HG03060 (cell line): Measurements from ENCODE around the gene SIRPA.
"Not testable (repeated sequence)": the region's sequence is repeated elsewhere in the genome, so short reads cannot be mapped to it uniquely, and the experiment has no call there.

ENCODE experiments used
- ATAC-seq: cut with Tn5 transposase; IDR thresholded peaks from one replicate; pipeline ENCODE4 v1.9.1; 2021; ENCODE audit warnings: low read depth, moderate number of reproducible peaks; ENCODE audit not compliant: unreplicated experiment

Gene SIRPA

GRCh38 chr20:1904135-1904534 lies 8.9 kb downstream of the SIRPA start:
- ATAC-seq: no peak

GRCh38 chr20:1905009-1905408 lies 9.8 kb downstream of the SIRPA start:
- no peak for ATAC-seq

- ATAC-seq: no peak
Observed at GRCh38 chr20:1905693-1906092, 10.5 kb downstream of the SIRPA start.

- no peak for ATAC-seq
Observed at GRCh38 chr20:1906361-1907051, 11.3 kb downstream of the SIRPA start.

- no peak for ATAC-seq
Observed at GRCh38 chr20:1907586-1907985, 12.4 kb downstream of the SIRPA start.

- no peak for ATAC-seq
Observed at GRCh38 chr20:1908191-1908590, 13.0 kb downstream of the SIRPA start.

- no peak for ATAC-seq
Observed at GRCh38 chr20:1909097-1909496, 13.9 kb downstream of the SIRPA start.

GRCh38 chr20:1911536-1911935 lies 16.3 kb downstream of the SIRPA start:
- ATAC-seq: no peak

- no peak for ATAC-seq
Observed at GRCh38 chr20:1912053-1912452, 16.8 kb downstream of the SIRPA start.

- ATAC-seq: no peak
Observed at GRCh38 chr20:1912646-1913045, 17.4 kb downstream of the SIRPA start.

GRCh38 chr20:1915233-1915632 lies 20.0 kb downstream of the SIRPA start:
- ATAC-seq: not testable (repeated sequence)

GRCh38 chr20:1915725-1916124 lies 20.5 kb downstream of the SIRPA start:
- no peak for ATAC-seq

GRCh38 chr20:1917786-1918185 lies 22.6 kb downstream of the SIRPA start:
- no peak for ATAC-seq

- ATAC-seq: no peak
Observed at GRCh38 chr20:1918491-1919165, 23.4 kb downstream of the SIRPA start.

- ATAC-seq: no peak
Observed at GRCh38 chr20:1920252-1920651, 25.0 kb downstream of the SIRPA start.

GRCh38 chr20:1920826-1921225 lies 25.6 kb downstream of the SIRPA start:
- ATAC-seq: no peak

GRCh38 chr20:1921985-1922384 lies 26.8 kb downstream of the SIRPA start:
- not testable (repeated sequence) for ATAC-seq

- no peak for ATAC-seq
Observed at GRCh38 chr20:1922786-1923185, 27.6 kb downstream of the SIRPA start.

- ATAC-seq: no peak
Observed at GRCh38 chr20:1924910-1925861, 30.0 kb downstream of the SIRPA start.

- no peak for ATAC-seq
Observed at GRCh38 chr20:1926237-1926636, 31.0 kb downstream of the SIRPA start.

GRCh38 chr20:1927217-1927616 lies 32.0 kb downstream of the SIRPA start:
- ATAC-seq: no peak
